Trophoblast cell (in vitro differentiated cells and primary cell): ENCODE data around the gene GABRB2.

Experiments
- DNase-seq, 2 donors: peaks; one replicate each; pipeline ENCODE4 v3.0.0-alpha.2; 2016
- H2AFZ ChIP-seq: 2 replicates; pipeline ENCODE4 v1.6.1; 2013; ENCODE audit warnings: low read length, moderate library complexity, mild to moderate bottlenecking; ENCODE audit not compliant: insufficient read depth, poor library complexity
- H2AK5ac ChIP-seq: 2 replicates; pipeline ENCODE4 v1.6.1; 2013; ENCODE audit warnings: mild to moderate bottlenecking, low read length
- H2BK120ac ChIP-seq: 2 replicates; pipeline ENCODE4 v1.6.1; 2013; ENCODE audit warnings: low read length, mild to moderate bottlenecking, moderate library complexity; ENCODE audit not compliant: insufficient read depth, poor library complexity
- H2BK12ac ChIP-seq: 2 replicates; pipeline ENCODE4 v1.6.1; 2013; ENCODE audit warnings: mild to moderate bottlenecking, low read length, moderate library complexity
- H2BK5ac ChIP-seq: 2 replicates; pipeline ENCODE4 v1.6.1; 2013; ENCODE audit warnings: low read length, low read depth, moderate library complexity, mild to moderate bottlenecking; ENCODE audit not compliant: poor library complexity
- H3K14ac ChIP-seq: 2 replicates; pipeline ENCODE4 v1.6.1; 2013; ENCODE audit warnings: mild to moderate bottlenecking, low read length
- H3K18ac ChIP-seq: 2 replicates; pipeline ENCODE4 v1.6.1; 2013; ENCODE audit warnings: mild to moderate bottlenecking, low read length
- H3K23ac ChIP-seq: 2 replicates; pipeline ENCODE4 v1.6.1; 2013; ENCODE audit warnings: low read length
- H3K27ac ChIP-seq: 2 replicates; pipeline ENCODE4 v1.5.1; 2013; ENCODE audit warnings: low read depth, mild to moderate bottlenecking, inconsistent platforms, low read length, moderate library complexity
- H3K27me3 ChIP-seq: 2 replicates; pipeline ENCODE4 v1.6.1; 2013; ENCODE audit warnings: inconsistent platforms, mild to moderate bottlenecking, low read length, moderate library complexity; ENCODE audit not compliant: insufficient read depth
- H3K36me3 ChIP-seq, 2 experiments: 1 replicate in 1 of 2; 2 replicates in 1 of 2; pipeline ENCODE4 v1.6.1; 2013; ENCODE audit warnings: low read length in 2 of 2, mild to moderate bottlenecking in 2 of 2, moderate library complexity in 1 of 2; ENCODE audit not compliant: insufficient read depth in 2 of 2, control insufficient read depth in 1 of 2
- H3K4ac ChIP-seq: 2 replicates; pipeline ENCODE4 v1.6.1; 2013; ENCODE audit warnings: low read depth, mild to moderate bottlenecking, low read length, moderate library complexity
- H3K4me1 ChIP-seq, 2 experiments: 1 replicate in 1 of 2; 2 replicates in 1 of 2; pipeline ENCODE4 v1.6.1; 2013; ENCODE audit warnings: low read length in 2 of 2, mild to moderate bottlenecking in 2 of 2, moderate library complexity in 1 of 2; ENCODE audit not compliant: insufficient read depth in 2 of 2, control insufficient read depth in 1 of 2
- H3K4me2 ChIP-seq: 2 replicates; pipeline ENCODE4 v1.6.1; 2013; ENCODE audit warnings: inconsistent platforms, mild to moderate bottlenecking, low read length, moderate library complexity
- H3K4me3 ChIP-seq: 2 replicates; pipeline ENCODE4 v1.5.1; 2013; ENCODE audit warnings: mild to moderate bottlenecking, low read depth, low read length, inconsistent platforms
- H3K79me1 ChIP-seq: one replicate; pipeline ENCODE4 v1.6.1; 2013; ENCODE audit warnings: low read length
- H3K79me2 ChIP-seq: 2 replicates; pipeline ENCODE4 v1.6.1; 2013; ENCODE audit warnings: low read length, mild to moderate bottlenecking; ENCODE audit not compliant: control insufficient read depth, insufficient read depth, poor library complexity
- H3K9ac ChIP-seq: 2 replicates; pipeline ENCODE4 v1.6.1; 2013; ENCODE audit warnings: mild to moderate bottlenecking, low read length
- H3K9me3 ChIP-seq: 2 replicates; pipeline ENCODE4 v1.6.1; 2013; ENCODE audit warnings: low read depth, mild to moderate bottlenecking, control low read depth, inconsistent platforms, low read length; ENCODE audit not compliant: insufficient read depth
- H4K12ac ChIP-seq: 2 replicates; pipeline ENCODE4 v1.6.1; 2013; ENCODE audit warnings: low read depth, mild to moderate bottlenecking, low read length, moderate library complexity
- H4K8ac ChIP-seq: 2 replicates; pipeline ENCODE4 v1.6.1; 2013; ENCODE audit warnings: low read depth, mild to moderate bottlenecking, low read length, moderate library complexity
- H4K91ac ChIP-seq: one replicate; pipeline ENCODE4 v1.6.1; 2013; ENCODE audit warnings: low read depth, mild to moderate bottlenecking, low read length, moderate library complexity
- WGBS: extraction: QIAGEN DNeasy Blood & Tissue Kit; methylation state at CpG from one replicate; pipeline ENCODE4 v1.1.7; 2013; ENCODE audit warnings: missing lambda C conversion rate; ENCODE audit not compliant: insufficient read length, insufficient coverage; ENCODE audit errors: extremely low coverage; 5-methylcytosine and 5-hydroxymethylcytosine counted together

Gene GABRB2

GRCh38 chr5:161369022-161369421 is 177.5 kb downstream of the GABRB2 start:
- Histone ChIP-seq H3K4me1 (no peaks in the 10 kb centered on the region), H2BK5ac (no peak overlapping the region), H3K4me3 (no peak overlapping the region), H3K27me3 (no peaks in the 10 kb centered on the region), H2BK120ac (no peak overlapping the region), H3K14ac (no peak overlapping the region), H4K8ac (no peak overlapping the region), H4K91ac (no peak overlapping the region), H3K79me1 (no peaks in the 10 kb centered on the region), H2AFZ (no peak overlapping the region), H3K23ac (no peak overlapping the region), H3K9me3 (no peaks in the 10 kb centered on the region), H2BK12ac (no peak overlapping the region), H3K18ac (no peak overlapping the region), H3K4me2 (no peak overlapping the region), H4K12ac (no peak overlapping the region), H3K4ac (no peak overlapping the region), H3K9ac (no peak overlapping the region), H2AK5ac (no peak overlapping the region), H3K79me2 (no peaks in the 10 kb centered on the region), H3K36me3 (no peaks in the 10 kb centered on the region), H3K27ac (no peak overlapping the region)
- DNase-seq, result peak in 1 of 2 donors; percentile 2
- WGBS, result no CpG with 5 or more reads among the region's 3 CpGs

- no peak overlapping the region for H3K23ac ChIP-seq
- no peak overlapping the region for H2BK12ac ChIP-seq
- H3K14ac ChIP-seq, result no peak overlapping the region
- no peak overlapping the region for H3K18ac ChIP-seq
- H3K36me3 ChIP-seq, result no peaks in the 10 kb centered on the region
- no peak overlapping the region for H2BK5ac ChIP-seq
- H3K9me3 ChIP-seq, result no peaks in the 10 kb centered on the region
- H2AK5ac ChIP-seq, result no peak overlapping the region
- no peak overlapping the region for H3K4me2 ChIP-seq
- H4K8ac ChIP-seq, result no peak overlapping the region
- no peak overlapping the region for H4K12ac ChIP-seq
- H2AFZ ChIP-seq, result no peak overlapping the region
- no peak overlapping the region for H3K4me3 ChIP-seq
- no peak for DNase-seq
- H3K9ac ChIP-seq, result no peak overlapping the region
- no peaks in the 10 kb centered on the region for H3K79me2 ChIP-seq
- H2BK120ac ChIP-seq, result no peak overlapping the region
- H3K4ac ChIP-seq, result no peak overlapping the region
- H4K91ac ChIP-seq, result no peak overlapping the region
- no peaks in the 10 kb centered on the region for H3K4me1 ChIP-seq
- 100% methylated on average over 1 of the region's 2 CpGs for WGBS
- no peaks in the 10 kb centered on the region for H3K79me1 ChIP-seq
- H3K27ac ChIP-seq, result no peak overlapping the region
- H3K27me3 ChIP-seq, result no peaks in the 10 kb centered on the region
Observed at GRCh38 chr5:161358446-161358845, 188.1 kb downstream of the GABRB2 start.

DNA sequence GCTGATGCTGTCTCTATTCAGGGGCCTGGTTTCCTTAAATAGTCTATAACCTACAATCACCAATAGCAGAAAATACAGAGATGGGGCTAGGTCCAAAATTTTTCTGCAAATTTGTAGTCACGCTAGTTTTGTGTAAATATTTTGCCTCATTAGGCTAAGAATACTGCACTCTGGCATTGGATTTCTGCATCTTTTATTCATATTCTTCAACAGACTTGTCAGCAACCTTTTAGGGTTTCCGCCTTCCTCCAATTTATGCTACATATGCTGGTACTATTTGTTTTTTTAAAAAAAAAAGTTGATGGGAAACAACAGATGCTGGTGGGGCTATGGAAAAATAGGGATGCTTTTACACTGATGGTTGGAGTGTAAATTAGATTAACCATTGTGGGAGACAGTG is 202.3 kb downstream of the GABRB2 start:
- Histone ChIP-seq H3K4me1 (no peaks in the 10 kb centered on the region), H3K36me3 (no peaks in the 10 kb centered on the region), H2AK5ac (no peak overlapping the region), H4K91ac (no peak overlapping the region), H2BK5ac (no peak overlapping the region), H3K79me2 (no peaks in the 10 kb centered on the region), H3K9me3 (no peaks in the 10 kb centered on the region), H3K79me1 (no peaks in the 10 kb centered on the region), H2BK12ac (no peak overlapping the region), H3K27me3 (no peaks in the 10 kb centered on the region), H3K4me2 (no peak overlapping the region), H4K8ac (no peak overlapping the region), H3K4ac (no peak overlapping the region), H3K18ac (no peak overlapping the region), H3K23ac (no peak overlapping the region), H3K27ac (no peak overlapping the region), H3K4me3 (no peak overlapping the region), H2BK120ac (no peak overlapping the region), H2AFZ (no peak overlapping the region), H3K9ac (no peak overlapping the region), H3K14ac (no peak overlapping the region), H4K12ac (no peak overlapping the region)
- no CpG with 5 or more reads among the region's 2 CpGs for WGBS
- DNase-seq, result no peak

DNA sequence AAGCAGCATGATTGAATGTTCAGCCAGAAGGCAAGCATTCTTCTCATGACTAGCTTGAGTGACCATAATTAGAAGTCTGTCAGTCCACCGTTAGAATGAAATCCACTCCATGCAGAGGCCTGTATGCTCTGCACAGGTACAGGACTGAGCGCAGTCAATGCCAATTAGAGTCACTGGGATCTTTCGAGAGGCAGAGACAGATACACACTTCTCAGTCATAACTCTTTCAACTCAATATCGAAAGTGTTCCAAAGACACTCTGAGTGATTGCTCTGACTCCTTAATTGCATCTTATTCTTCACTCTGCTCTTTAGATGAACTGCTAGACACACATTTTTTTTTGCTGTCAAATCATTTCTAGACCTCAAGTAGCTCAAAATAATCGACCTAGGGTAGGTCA is 203.6 kb downstream of the GABRB2 start:
- H3K4me3 ChIP-seq, result no peak overlapping the region
- no peak overlapping the region for H3K27ac ChIP-seq
- H3K36me3 ChIP-seq, result no peaks in the 10 kb centered on the region
- WGBS, result no CpG with 5 or more reads among the region's 5 CpGs
- no peak overlapping the region for H4K12ac ChIP-seq
- H2AFZ ChIP-seq, result no peak overlapping the region
- H4K91ac ChIP-seq, result no peak overlapping the region
- H3K27me3 ChIP-seq, result no peaks in the 10 kb centered on the region
- H2AK5ac ChIP-seq, result no peak overlapping the region
- H4K8ac ChIP-seq, result no peak overlapping the region
- DNase-seq, result no peak
- H3K23ac ChIP-seq, result no peak overlapping the region
- H2BK5ac ChIP-seq, result no peak overlapping the region
- H3K14ac ChIP-seq, result no peak overlapping the region
- H3K79me2 ChIP-seq, result no peaks in the 10 kb centered on the region
- no peak overlapping the region for H3K4me2 ChIP-seq
- H3K9ac ChIP-seq, result no peak overlapping the region
- no peaks in the 10 kb centered on the region for H3K79me1 ChIP-seq
- no peaks in the 10 kb centered on the region for H3K4me1 ChIP-seq
- H3K18ac ChIP-seq, result no peak overlapping the region
- no peak overlapping the region for H2BK12ac ChIP-seq
- H3K4ac ChIP-seq, result no peak overlapping the region
- no peaks in the 10 kb centered on the region for H3K9me3 ChIP-seq
- H2BK120ac ChIP-seq, result no peak overlapping the region
